NCI-H2107 (cell line): ENCODE data around the gene KRT6A.
A peak's percentile ranks its signal among the peaks of the same experiment; 100 is the strongest.

Source experiments
- DNase-seq: peaks from one replicate; lab custom pipeline; 2025; lab: John Stamatoyannopoulos, UW

The KRT6A gene

DNA sequence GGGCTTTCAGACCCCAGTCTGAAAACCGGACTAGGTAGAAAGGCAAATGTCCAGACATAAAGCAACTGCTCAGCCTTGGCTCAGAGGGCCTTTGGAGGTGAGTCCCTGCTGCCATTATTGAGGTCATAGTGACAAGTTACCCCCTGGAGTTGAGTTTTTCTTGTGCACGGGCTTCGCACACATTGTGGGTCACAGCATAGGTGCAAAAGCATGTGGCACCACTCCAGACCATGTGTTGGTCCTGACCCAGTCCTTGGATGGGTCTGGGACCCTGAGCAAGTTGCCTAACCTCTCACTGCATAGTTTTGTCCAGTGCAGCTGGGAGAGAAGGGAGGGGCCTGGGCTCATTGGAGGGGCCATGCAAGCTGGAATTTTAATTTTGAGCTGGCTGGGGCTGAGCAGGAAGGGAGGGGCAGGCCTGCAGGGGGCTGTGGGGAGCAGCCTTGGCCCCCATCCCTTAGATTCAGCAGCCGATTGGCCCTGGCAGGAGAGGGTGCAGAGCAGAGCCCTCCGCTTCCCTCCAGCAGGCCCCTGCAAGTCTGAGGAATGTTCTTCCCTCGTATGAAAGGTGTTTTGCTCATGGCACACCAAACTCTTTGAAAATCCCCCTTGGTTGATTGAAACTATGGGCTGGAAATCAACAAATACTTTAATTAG lies 31.3 kb upstream of the KRT6A start:
- DNase-seq = no peak

DNA sequence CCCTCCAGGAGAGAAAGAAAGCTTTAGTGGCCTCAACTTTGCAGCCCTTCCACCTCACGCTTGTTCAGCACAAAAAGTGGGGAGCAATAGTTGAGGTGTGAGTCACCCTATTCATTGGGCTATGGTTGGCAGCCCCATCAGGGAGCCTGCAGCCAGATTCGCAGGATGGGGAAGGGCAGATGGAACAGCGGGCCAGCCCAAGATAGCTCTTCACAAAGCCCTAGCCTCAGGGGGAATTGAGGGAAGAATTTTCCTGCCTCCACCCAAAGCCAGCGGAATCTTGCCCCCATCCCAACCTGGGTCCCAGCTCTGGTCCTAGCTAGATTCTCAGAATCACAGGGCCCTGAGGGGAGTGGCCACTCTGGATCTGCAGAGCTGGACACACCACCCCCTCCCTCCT lies 30.8 kb upstream of the KRT6A start:
- DNase-seq = no peak

DNA sequence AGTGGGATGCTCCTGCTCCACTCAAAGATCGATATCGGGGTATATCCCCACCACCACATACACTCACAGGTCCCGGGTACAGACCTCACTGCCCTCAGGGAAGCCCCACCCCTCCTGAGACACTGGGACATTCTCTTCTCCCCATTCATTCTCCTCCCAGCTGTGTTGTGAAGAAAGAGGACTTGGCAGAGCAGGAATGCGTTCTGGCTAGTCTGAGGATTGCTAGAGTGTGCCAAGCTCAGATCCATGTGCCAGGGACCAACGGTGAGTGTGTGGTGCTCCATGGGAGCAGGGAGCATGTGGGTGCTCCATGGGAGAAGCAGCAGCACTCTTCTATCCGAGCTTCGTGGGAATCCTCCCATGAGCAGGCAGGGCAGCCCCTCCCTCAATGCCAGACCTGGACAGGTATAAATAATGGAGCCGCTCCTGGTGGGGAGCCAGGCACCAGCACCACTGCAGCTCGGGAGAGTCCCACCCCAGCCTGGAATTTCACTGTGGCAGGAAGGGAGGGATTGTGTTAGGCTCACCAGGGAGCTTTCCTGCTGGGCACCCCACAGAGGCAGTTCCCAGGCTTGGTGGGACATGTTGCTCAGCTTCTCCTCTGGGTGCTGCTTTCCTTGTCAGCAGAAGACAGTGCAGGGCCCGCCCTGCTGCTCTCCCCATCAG lies 29.4 kb upstream of the KRT6A start:
- no peak for DNase-seq

DNA sequence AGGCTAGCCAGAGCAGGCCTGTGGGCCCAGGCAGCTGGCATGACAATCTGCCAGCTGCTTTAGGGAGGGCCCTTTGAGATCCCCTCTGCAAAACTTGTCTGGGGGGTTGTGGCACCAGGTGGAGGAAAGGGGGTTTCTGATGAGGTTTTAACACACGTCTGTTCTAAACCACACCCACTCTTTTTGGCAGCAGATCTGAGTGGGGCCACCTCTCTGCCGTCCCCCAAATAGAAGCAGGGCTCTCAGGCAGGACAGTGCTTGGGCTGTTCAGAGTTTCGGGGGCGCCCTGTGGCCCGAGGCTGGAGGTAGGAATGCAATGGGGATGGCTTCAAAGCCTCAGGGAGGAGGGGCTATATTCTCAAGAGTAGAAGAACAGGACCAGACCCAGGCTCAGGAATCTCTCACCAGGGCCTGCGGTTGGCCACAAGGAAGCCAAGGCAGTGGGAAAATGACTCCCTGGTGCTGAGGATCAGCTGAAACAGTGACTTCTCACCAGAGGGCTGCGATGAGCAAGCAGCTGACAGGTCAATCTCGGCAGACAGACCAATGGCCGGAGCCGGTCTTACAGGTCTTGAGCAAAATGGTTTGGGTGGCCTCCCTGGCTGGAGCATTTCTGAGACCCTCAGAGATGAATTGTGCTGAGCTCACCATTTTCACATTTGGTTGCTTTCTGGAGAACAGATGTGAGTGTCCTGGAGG lies 28.7 kb upstream of the KRT6A start:
- DNase-seq = no peak

DNA sequence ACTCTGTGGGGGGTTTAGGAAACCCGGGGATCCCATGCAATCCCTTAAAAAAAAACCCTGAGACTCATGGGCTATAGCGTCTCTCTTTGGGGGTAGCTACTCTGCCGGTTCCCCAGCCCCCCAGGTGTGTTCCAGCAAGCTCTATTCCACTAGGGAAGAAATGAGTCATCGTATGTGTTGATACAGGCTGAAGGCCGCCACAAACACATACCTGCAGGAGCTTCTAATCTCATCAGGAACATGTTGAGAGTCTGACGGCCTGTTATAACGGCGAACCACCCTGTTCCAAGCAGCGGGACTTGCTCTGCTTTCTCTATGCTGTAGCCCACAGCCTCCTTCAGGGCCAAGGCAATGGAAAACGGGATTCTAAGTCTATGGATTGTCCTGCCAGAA lies 28.1 kb upstream of the KRT6A start:
- DNase-seq = no peak

DNA sequence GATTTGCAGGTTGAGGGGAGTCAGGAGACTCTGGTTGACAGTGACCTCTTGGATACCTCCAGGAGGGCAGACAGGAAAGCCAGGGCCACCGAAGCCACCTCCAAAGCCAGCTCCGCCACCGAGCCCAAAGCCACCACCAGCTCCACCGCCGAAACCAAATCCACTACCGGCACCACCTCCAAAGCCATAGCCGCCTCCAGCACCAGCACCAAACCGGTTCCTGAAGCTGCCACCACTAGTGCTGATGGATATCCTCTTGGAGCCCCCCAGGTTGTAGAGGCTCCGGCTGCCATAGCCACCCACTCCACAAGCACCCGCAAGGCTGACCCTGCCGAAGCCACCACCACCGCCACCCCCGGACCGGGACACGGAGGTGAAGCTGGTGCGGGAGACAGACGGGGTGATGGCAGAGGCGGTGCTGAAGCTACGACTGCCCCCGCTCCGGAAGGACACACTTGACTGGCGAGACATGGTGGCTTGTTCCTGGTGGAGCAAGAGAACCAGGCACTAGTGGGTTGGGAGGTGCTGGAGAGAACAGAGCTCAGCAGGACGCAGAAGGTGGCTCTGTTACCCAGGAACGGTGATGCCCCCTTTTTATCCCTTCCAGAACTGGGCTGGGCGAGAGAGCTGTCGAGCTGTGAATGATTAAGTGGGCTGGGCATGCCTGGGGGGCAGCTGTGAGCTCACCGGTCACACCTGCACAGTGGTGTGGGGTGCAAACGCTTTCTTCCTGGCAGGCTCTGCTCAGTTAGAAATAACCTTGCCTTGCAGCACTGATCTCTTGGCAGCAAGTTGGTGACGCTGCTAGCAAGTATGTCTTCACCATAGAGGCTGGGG lies 27.0 kb upstream of the KRT6A start, which contains the start of gene KRT5:
TSS of gene KRT5 (minus strand) at position 569 of the 837 bp plus-strand sequence. CDS start at position 471, 98 bp downstream.
- DNase-seq = no peak

DNA sequence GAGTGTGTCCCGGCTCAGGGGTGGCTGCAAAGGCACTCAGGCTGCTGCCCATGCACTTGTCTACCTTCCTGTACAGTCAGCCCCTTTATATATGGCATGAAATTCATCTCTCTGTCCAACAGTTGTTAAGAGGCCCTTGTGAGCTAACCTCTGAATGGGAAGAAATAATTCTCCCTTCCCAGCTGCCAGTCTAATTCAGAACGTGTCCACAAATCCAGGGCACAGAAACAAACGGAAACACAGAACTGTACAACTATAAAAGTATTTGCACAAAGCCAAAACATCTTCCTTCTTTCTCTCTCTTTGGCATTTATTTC lies 26.3 kb upstream of the KRT6A start:
- DNase-seq = no peak

DNA sequence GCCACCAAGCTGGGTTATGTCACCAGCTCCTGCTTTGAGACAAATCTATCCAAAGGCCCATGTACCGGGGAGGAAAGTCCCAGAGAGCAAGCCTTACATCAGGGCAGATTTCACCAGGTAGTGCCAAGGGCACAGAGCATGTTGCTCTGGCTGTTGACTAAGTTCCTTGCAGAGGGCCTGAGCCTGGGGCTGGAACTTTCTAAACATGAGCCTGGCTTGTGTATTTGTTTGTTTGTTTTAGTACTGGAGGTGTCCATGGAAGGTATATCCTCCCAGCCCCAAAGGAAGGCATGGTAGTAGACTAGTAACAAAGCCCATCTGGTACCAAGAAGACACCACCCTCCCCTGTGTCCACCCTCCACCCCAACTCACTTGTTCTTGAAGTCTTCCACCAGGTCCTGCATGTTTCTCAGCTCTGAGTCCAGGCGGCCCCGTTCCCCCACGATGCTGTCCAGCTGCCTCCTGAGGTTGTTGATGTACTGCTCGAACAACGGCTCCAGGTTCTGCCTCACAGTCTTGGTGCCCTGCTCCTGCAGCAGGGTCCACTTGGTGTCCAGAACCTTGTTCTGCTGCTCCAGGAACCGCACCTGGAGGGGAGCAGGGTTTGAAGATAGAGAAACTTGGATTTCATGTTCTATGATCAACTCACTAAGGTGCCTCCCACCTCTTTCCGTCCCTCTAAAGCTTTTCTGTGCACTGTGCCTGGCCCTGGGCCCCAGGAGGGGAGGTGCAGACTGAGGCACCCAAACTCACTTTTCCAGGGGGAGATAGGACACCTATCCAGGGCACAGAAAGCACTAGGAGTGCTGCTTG lies 25.7 kb upstream of the KRT6A start:
- DNase-seq = no peak

DNA sequence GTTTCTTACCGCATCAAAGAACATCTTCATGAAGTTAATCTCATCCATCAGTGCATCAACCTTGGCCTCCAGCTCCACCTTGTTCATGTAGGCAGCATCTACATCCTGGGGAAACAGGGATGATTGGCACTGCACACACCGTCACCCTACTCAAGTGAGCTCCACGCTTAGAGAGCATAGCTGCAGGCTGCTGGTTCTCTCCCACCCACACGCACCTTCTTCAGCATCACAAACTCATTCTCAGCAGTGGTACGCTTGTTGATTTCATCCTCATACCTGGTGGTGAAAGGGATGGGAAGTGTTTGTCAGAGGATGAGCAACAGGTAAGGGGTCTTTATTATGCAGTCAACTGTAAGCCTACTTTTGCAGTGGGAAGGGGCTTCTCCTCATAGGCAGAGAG lies 24.8 kb upstream of the KRT6A start:
- DNase-seq = no peak

DNA sequence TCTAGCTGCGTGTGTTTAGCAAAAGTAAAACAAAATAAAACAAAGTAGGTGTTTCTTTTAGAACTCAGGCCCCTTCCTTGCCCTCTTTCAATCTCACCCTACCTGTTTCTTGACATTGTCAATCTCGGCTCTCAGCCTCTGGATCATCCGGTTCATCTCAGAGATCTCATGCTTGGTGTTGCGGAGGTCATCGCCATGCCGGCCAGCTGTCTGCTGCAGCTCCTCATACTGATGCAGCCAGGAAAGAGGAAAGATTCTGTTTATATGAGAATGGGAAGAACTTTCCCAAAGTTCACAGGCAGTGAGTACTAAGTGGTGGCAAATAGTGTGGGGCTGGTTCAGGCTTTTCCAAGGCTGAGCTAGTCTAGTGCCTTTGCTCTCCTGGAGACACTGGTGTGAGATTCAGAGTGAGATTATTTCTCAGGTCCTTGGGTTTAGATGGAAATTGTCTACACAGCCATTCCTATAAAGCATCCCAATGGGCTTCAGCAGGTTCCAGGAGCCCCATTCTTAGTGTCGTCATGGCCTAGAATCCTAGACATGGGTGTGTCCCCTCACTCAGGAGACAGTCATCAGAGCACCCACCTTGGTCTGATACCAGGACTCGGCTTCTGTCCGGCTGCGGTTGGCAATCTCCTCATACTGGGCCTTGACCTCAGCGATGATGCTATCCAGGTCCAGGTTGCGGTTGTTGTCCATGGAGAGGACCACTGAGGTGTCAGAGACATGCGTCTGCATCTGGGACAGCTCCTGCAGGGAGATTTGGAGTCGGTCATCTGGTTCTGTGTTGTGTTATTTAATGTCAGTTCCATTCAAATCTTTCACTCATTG lies 24.2 kb upstream of the KRT6A start:
- no peak for DNase-seq

DNA sequence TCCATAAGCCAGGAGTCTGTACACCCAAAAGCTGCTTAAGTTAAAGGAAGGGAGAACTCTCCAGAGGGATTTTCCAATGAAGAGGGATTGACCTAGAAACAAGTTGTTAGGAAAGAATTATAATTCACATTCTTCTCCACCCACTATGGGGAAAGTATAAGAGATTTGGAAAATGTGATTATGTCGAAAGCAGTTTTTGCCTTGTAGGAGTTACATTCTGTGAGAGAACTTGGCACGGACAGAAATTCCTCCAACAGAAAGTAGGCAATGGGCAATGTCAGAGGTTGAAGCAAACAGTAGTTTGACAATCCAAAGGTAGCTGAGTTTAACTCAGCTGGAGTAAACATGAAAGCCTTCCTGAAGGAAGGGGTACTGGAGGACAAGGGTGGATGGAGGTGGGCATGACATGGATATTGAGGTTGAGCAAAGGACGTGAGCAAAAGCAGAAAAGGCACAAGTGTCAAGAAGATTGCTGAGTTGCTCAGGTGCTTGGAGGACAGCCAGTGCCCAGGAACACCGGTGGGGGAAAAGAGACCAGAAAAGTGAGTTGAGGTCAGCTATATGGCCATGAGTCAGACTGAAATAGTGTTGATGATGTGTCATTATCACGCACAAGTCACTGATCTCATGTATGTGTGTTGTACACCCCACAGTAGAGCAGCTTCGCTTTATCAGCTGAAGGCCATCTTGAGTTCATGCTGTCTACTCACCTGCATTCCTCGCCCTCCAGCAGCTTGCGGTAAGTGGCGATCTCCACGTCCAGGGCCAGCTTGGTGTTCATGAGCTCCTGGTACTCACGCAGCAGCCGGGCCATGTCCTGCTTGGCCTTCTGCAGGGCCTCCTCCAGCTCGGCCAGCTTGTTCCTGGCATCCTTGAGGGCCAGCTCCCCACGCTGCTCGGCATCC lies 23.1 kb upstream of the KRT6A start:
- DNase-seq = no peak

DNA sequence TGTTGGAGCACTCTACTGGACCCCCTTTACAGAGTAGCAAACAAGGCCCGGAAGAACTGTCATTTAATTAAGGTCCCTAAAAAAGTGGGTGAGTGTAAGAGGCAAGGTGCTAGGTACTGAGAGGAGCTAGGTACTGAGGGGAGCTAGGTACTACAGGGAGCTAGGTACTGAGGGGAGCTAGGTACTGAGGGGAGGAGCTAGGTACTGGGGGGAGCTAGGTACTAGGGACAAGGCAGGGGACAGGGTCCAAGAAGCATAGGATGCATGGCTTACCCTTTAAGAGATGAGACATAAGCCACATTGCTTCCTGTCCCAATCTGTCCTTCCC lies 22.2 kb upstream of the KRT6A start:
- no peak for DNase-seq

DNA sequence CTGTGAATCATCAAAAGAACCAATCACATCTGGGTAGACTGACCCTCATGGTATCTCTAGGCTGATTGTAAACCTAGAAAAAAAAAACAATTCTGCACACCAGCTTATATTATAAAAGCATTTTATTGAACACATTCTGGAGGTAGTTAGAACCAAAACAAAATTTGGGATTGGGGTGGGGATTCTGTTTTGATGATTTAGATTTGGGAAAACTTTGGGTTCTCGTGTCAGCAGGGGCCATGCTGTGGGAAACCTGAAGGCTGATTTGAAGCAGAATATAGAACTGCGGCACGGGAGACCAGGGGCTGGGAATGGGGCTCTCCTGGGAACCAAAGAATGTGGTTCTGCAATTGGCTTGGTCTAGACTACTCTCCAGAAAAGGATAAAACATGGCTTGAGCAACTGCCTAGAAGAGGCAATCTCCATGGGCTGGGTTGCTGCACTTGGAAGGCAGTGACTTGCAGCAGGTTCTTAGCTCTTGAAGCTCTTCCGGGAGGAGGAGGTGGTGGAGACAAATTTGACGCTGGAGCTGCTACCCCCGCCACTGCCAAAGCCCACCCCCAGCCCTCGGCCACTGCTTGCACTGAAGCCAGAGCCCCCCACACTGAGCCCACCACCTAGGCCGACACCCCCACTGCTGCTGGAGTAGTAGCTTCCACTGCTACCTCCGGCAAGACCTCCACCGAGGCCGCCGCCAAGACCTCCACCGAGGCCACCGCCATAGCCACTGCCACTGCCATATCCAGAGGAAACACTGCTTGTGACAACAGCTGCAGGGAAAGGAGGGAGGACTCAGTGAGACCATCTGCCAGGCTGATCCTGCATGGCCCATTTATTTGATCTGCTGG lies 21.6 kb upstream of the KRT6A start:
- no peak for DNase-seq

DNA sequence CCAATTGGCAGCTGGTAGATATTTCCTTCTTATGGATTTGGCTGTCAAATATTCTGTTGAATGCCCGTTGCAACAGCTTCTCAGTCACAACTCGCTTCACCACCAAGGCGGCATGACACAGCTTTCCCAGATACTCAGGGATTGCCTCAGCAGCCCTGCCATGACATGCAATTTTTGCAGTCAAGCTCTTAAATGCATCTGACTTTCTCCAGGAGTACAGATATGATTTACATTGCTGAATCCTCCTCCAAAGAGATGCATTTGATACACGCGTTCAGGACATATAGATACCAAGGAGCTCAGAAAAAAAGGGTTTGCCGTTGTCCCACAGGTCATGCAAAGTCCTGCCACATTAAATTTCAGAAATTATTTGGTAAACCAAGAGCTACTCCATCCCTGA lies 20.7 kb upstream of the KRT6A start:
- no peak for DNase-seq

DNA sequence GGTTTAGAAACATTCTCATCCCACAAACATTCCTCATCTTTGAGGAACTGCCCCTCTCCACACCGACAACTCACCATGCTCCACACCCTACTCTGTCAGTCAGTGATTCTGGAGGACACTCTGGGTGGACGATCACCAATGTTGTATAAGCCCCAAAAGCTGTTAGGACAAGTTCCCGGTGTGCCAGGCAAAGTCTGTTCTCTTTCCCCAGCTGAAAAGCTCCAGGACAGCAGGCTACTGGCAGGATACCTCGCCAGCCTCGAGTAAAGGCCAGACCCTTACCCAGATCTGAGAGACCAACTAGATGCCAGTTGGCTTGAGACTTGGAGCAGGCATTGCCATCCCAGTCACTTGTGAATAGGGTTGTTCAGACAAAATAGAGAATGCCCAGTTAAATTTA lies 15.2 kb upstream of the KRT6A start:
- no peak for DNase-seq

DNA sequence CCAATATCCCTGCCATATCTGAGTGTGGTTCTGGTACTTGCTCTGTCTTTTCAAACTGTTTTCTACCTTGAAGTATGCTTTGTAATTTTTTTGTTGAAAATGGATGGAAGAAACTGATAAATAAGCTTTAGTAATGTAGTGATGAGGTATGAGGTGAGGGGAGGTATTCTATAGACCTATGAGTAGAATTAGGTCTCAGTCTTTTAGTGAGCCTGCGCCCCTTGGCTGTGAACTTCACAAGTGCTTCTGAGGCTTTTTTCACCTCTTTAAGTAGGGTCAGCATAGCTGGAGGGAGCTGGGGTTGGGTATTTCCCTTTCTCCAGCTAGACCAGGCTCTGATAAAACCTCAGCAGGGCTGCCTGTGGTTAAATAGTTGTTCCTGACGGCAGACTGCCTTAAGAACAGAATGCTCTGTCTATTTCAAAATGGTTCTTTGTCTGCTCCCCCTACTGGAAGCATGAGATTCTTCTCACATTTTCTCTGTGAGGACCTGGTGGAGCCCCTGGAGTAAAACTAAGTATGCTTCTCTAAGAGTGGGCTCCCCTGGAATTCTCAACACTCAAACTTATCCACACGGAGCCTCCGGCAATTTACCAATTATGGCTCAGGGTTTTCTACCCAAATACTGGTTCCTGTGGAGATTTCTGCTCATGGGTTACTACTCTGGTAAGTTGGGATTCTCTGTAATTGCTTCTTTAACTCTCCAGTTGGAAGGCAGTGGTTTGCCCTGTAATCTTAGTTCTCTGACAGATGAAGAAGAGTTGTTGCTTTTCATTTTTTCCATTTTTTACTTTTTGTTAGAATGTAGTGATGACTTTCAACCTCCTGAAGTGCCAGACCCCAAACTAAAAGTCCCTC lies 14.0 kb upstream of the KRT6A start:
- peak; percentile 41 for DNase-seq

DNA sequence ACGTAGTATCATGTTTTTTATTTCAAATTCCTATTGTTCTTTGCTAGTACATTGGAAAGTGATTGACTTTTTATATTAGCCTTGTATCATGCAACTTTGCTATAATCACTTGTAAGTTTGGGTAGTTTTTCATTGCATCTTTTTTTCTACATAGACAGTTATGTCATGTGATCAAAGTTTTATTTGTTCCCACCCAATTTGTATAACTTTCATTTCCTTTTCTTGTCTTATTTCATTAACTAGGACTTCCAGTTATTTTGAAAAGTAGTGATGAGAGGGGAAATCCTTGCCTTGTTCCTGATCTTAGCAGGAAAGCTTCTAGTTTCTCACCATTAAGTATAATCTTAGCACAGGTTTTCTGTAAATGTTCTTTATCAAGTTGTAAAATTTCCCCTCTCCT lies 9.8 kb upstream of the KRT6A start:
- DNase-seq = no peak

DNA sequence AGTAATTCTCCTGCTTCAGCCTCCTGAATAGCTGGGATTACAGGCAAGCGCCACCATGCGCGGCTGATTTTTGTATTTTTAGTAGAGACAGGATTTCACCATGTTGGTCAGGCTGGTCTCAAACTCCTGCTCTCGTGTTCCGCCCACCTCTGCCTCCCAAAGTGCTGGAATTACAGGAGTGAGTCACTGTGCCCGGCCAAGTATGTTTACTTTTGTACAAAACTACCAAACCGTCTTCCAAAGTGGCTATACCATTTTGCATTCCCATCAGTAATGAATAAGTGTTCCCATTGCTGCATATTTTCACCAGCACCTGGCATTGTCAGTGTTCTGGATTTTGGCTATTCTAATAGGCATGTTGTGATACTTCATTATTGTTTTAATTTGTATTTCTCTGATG lies 8.4 kb upstream of the KRT6A start:
- no peak for DNase-seq
